Muscle layer of duodenum (tissue), 2 donors: Measurements from ENCODE around the gene ARID3A.
A peak's percentile ranks its signal among the peaks of the same experiment; 100 is the strongest.
"Not testable (repeated sequence)": the region's sequence is repeated elsewhere in the genome, so short reads cannot be mapped to it uniquely, and the experiment has no call there.

ENCODE experiments used
- H3K27ac ChIP-seq: one replicate; pipeline ENCODE4 v1.7.0; 2013; ENCODE audit warnings: mild to moderate bottlenecking, low read length
- H3K27me3 ChIP-seq: one replicate; pipeline ENCODE4 v1.7.0; 2013; ENCODE audit warnings: low read depth, mild to moderate bottlenecking, control low read depth, low read length
- H3K36me3 ChIP-seq, 2 donors: one replicate each; pipeline ENCODE4 v1.7.0; 2013; ENCODE audit warnings: low read length in 2 of 2, control low read depth in 1 of 2, mild to moderate bottlenecking in 1 of 2; ENCODE audit not compliant: insufficient read depth in 2 of 2, control insufficient read depth in 1 of 2
- H3K4me1 ChIP-seq, 2 donors: one replicate each; pipeline ENCODE4 v1.7.0; 2013; ENCODE audit warnings: low read length in 2 of 2, mild to moderate bottlenecking in 2 of 2, control low read depth in 1 of 2, moderate library complexity in 1 of 2; ENCODE audit not compliant: insufficient read depth in 2 of 2, control insufficient read depth in 1 of 2
- H3K4me3 ChIP-seq, 2 donors: one replicate each; pipeline ENCODE4 v1.7.0; 2013; ENCODE audit warnings: low read length in 2 of 2, low read depth in 1 of 2, mild to moderate bottlenecking in 1 of 2
- H3K9me3 ChIP-seq, 2 donors: one replicate each; pipeline ENCODE4 v1.7.0; 2013; ENCODE audit warnings: low read length in 2 of 2, control low read depth in 1 of 2, mild to moderate bottlenecking in 1 of 2; ENCODE audit not compliant: control insufficient read depth in 1 of 2
- donor health status: healthy.

The ARID3A gene, protein sequence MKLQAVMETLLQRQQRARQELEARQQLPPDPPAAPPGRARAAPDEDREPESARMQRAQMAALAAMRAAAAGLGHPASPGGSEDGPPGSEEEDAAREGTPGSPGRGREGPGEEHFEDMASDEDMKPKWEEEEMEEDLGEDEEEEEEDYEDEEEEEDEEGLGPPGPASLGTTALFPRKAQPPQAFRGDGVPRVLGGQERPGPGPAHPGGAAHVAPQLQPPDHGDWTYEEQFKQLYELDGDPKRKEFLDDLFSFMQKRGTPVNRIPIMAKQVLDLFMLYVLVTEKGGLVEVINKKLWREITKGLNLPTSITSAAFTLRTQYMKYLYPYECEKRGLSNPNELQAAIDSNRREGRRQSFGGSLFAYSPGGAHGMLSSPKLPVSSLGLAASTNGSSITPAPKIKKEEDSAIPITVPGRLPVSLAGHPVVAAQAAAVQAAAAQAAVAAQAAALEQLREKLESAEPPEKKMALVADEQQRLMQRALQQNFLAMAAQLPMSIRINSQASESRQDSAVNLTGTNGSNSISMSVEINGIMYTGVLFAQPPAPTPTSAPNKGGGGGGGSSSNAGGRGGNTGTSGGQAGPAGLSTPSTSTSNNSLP

DNA sequence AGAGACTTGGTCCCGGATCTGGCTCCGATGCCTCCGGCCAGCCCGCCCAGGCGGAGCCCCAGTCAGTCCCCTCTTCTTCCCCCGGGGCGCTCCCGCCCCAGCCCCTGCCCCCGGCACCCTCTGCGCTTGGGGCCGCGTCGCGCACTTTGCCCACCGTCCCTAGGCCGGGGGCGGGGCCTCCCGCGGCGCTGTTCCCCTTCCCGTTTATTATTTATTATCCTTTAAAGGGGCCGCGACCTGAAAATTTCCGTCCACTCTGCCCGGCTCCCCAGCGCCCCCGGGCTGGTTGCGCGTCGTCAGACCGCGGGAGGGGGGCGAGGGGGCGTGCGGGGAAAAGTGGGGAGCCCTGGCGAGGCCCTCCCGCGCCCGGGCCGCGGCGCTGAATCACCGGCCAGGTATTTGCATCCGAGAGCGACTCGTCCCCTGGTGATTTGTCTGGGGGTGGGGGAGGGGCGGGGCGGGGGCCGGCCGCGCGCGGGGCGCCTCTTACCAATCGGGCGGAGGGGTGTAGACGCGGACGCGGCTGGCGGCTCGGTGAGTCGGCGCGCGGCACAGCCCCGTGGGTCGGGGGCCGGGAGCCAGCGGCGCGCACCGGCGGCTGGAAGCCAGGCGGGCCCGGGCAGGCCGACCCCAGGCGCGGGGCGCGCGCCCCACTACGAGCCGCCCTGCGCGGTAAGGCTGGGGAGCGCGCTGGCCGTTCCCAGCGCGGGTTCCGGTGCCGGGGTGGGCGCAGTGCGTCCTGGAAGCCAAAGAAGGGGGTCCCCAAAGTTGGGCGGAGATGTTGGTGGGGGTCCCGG is at the start of gene ARID3A:
Gene ARID3A, plus strand, starts transcription at position 510 of the 797 bp plus-strand sequence. CDS start 3,494 bp downstream, outside the sequence.
- H3K4me3 ChIP-seq: peak within 1 kb of the TSS; percentile 68 to 92
- peaks cover 7% of the 10 kb centered on the region for H3K27me3 ChIP-seq
- H3K4me1 ChIP-seq: peaks cover 0 to 21% of the 10 kb centered on the region in 2 donors
- peak within 1 kb of the TSS; percentile 56 for H3K27ac ChIP-seq
- no peaks in the 10 kb centered on the region for H3K9me3 ChIP-seq
- H3K36me3 ChIP-seq: peaks cover 0 to 7% of the 10 kb centered on the region in 2 donors

- Histone ChIP-seq H3K4me1 (peaks cover 0 to 11% of the 10 kb centered on the region in 2 donors), H3K36me3 (peaks cover 3 to 55% of the 10 kb centered on the region in 2 donors), H3K27ac (no peak overlapping the region), H3K27me3 (no peaks in the 10 kb centered on the region), H3K9me3 (no peaks in the 10 kb centered on the region), H3K4me3 (no peak overlapping the region)
These were observed 49.7 kb upstream of the ARID3A start for GRCh38 chr19:876089-876488.

- Histone ChIP-seq H3K36me3 (peaks cover 10 to 63% of the 10 kb centered on the region in 2 donors), H3K4me1 (peaks cover 0 to 8% of the 10 kb centered on the region in 2 donors), H3K4me3 (no peak overlapping the region), H3K9me3 (no peaks in the 10 kb centered on the region), H3K27me3 (no peaks in the 10 kb centered on the region), H3K27ac (no peak overlapping the region)
These were observed 49.0 kb upstream of the ARID3A start for GRCh38 chr19:876780-877314.

- not testable (repeated sequence) for H3K9me3 ChIP-seq, H3K27me3 ChIP-seq, H3K4me1 ChIP-seq, H3K4me3 ChIP-seq, H3K27ac ChIP-seq
- H3K36me3 ChIP-seq: peaks cover 11 to 76% of the 10 kb centered on the region in 2 donors
These were observed 47.7 kb upstream of the ARID3A start for GRCh38 chr19:877992-878660.

DNA sequence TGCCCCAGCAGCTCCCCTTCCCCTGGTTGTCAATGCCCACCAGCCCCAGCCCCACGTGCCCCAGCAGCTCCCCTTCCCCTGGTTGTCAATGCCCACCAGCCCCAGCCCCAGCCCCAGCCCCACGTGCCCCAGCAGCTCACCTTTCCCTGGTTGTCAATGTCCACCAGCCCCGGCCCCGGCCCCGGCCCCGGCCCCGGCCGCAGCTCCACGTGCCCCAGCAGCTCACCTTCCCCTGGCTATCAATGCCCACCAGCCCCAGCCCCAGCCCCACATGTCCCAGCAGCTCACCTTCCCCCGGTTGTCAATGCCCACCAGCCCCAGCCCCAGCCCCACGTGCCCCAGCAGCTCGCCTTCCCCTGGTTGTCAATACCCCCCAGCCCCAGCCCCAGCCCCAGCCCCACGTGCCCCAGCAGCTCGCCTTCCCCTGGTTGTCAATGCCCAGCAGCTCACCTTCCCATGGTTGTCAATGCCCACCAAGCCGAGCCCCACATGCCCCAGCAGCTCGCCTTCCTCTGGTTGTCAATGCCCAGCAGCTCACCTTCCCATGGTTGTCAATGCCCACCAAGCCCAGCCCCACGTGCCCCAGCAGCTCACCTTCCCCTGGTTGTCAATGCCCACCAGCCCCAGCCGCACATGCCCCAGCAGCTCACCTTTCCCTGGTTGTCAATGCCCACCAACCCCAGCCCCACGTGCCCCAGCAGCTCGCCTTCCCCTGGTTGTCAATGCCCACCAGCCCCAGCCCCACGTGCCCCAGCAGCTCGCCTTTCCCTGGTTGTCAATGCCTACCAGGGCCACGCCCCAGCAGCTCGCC is 46.9 kb upstream of the ARID3A start:
- H3K4me1 ChIP-seq, H3K9me3 ChIP-seq, H3K27ac ChIP-seq, H3K27me3 ChIP-seq, H3K4me3 ChIP-seq: not testable (repeated sequence)
- H3K36me3 ChIP-seq: peaks cover 16 to 84% of the 10 kb centered on the region in 2 donors

DNA sequence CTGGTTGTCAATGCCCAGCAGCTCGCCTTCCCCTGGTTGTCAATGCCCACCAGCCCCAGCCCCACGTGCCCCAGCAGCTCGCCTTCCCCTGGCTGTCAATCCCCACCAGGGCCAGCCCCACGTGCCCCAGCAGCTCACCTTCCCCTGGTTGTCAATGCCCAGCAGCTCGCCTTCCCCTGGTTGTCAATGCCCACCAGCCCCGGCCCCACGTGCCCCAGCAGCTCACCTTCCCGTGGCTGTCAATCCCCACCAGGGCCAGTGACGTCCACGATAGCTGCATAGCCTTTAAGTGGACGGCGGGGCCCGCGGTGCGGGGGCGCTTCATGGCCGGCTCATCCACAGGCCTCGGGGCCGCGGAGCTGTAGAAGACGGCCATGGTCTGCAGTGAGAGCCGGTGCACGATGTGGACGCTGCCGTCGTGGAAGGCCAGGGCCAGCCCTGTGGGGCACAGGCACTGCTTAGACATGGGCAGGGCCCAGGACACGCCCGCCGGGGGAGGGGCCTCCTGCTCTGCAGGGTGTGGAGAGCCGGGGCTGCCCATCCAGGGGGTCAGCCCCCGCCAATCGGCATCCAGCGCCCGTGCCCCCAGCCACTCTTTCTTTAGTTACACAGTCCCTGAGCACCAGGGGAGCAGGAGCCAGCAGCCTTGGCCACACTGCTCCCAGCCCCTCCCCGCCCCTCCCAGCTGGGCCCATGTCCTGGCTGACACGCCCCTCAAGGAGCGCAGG is 46.0 kb upstream of the ARID3A start:
- Histone ChIP-seq H3K4me3 (no peak overlapping the region), H3K27ac (no peak overlapping the region), H3K4me1 (no peaks in the 10 kb centered on the region), H3K36me3 (peaks cover 16 to 87% of the 10 kb centered on the region in 2 donors), H3K9me3 (no peaks in the 10 kb centered on the region), H3K27me3 (no peaks in the 10 kb centered on the region)

DNA sequence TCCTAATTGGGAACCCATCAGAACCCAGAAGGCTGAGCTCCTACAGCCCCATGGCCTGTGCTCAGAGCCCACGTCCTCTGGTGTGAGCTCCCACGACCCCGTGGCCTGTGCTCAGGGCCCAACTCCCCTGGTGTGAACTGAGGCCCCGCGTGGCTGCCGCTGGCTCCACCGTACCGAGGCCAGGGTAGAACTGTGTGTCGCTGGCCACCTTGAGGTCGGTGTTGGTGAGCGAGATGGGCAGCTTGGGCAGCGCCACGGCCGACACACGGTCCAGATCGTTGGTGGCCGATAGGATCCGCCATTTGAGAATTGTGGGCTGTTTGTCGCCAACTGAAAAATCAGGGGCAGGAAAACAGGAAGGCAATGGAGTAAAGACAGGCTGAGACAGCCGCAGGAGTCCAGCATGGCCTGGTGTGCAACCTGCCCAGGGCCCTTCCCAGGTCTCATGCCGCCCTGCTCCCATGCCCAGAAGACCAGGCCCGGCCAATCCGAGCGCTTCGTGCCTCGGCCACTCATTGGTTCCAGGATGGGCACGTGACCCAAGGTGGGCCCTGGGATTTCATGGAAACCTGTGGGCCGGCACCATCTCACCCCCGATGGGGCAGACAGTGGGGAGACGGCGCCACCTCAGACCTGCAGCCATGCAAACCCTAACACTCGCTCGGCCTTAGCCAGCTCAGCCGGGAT is 44.3 kb upstream of the ARID3A start:
- no peaks in the 10 kb centered on the region for H3K9me3 ChIP-seq
- H3K27me3 ChIP-seq: no peaks in the 10 kb centered on the region
- H3K36me3 ChIP-seq: peaks cover 16 to 89% of the 10 kb centered on the region in 2 donors
- no peaks in the 10 kb centered on the region for H3K4me1 ChIP-seq
- H3K4me3 ChIP-seq: no peak overlapping the region
- H3K27ac ChIP-seq: no peak overlapping the region

GRCh38 chr19:882871-883497 is 42.9 kb upstream of the ARID3A start:
- Histone ChIP-seq H3K4me1 (no peaks in the 10 kb centered on the region), H3K27ac (no peak overlapping the region), H3K4me3 (no peak overlapping the region), H3K9me3 (no peaks in the 10 kb centered on the region), H3K36me3 (peaks cover 16 to 80% of the 10 kb centered on the region in 2 donors), H3K27me3 (no peaks in the 10 kb centered on the region)

DNA sequence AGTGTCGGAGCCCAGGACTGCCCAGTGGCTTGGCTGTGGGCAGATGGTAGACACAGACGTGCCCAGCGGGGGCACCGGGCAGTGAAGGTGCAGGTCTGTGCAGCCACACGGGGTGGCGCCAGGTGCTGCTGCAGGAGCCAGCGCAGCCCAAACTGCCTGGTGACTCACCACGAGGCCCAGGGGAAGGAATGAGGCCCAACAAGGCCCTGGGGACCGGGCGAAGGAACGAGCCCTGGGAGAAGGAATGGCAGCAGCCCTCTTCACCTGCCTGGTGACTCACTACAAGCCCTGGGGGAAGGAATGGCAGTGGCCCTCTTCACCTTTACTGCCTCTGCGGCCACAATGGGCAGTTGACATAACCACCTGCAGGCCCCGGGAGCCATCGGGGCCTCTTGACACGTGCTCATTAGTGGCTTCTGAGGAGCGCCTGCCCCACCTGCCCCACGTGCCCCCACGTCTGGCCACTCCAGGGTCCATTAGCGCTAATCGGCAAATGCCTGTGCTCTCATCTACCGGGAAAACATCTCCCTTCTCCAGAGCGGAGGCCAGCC is 42.1 kb upstream of the ARID3A start:
- peaks cover 16 to 80% of the 10 kb centered on the region in 2 donors for H3K36me3 ChIP-seq
- H3K27me3 ChIP-seq: no peaks in the 10 kb centered on the region
- H3K27ac ChIP-seq: no peak overlapping the region
- no peak overlapping the region for H3K4me3 ChIP-seq
- no peaks in the 10 kb centered on the region for H3K9me3 ChIP-seq
- H3K4me1 ChIP-seq: no peaks in the 10 kb centered on the region
